Activated naive CD4-positive, alpha-beta T cell treated with anti-CD3 and anti-CD28 coated beads, Interleukin-2, amount 50 U/mL, for 24 hours (primary cell): ENCODE data around the gene IL1RN.
A peak's percentile ranks its signal among the peaks of the same experiment; 100 is the strongest.

ENCODE experiments used
- H3K27ac Mint-ChIP-seq: one replicate; pipeline ENCODE4 v1.8.0; 2021; ENCODE audit warnings: mild to moderate bottlenecking, mixed read lengths
- H3K27me3 Mint-ChIP-seq: one replicate; pipeline ENCODE4 v1.8.0; 2021; ENCODE audit warnings: mixed read lengths
- H3K36me3 Mint-ChIP-seq: one replicate; pipeline ENCODE4 v1.8.0; 2021; ENCODE audit warnings: mixed read lengths
- H3K4me1 Mint-ChIP-seq: one replicate; pipeline ENCODE4 v1.8.0; 2021; ENCODE audit warnings: mixed read lengths
- H3K4me3 Mint-ChIP-seq: one replicate; pipeline ENCODE4 v1.8.0; 2021; ENCODE audit warnings: mild to moderate bottlenecking, mixed read lengths
- H3K9me3 Mint-ChIP-seq: one replicate; pipeline ENCODE4 v1.8.0; 2021; ENCODE audit warnings: mixed read lengths

The IL1RN gene

DNA sequence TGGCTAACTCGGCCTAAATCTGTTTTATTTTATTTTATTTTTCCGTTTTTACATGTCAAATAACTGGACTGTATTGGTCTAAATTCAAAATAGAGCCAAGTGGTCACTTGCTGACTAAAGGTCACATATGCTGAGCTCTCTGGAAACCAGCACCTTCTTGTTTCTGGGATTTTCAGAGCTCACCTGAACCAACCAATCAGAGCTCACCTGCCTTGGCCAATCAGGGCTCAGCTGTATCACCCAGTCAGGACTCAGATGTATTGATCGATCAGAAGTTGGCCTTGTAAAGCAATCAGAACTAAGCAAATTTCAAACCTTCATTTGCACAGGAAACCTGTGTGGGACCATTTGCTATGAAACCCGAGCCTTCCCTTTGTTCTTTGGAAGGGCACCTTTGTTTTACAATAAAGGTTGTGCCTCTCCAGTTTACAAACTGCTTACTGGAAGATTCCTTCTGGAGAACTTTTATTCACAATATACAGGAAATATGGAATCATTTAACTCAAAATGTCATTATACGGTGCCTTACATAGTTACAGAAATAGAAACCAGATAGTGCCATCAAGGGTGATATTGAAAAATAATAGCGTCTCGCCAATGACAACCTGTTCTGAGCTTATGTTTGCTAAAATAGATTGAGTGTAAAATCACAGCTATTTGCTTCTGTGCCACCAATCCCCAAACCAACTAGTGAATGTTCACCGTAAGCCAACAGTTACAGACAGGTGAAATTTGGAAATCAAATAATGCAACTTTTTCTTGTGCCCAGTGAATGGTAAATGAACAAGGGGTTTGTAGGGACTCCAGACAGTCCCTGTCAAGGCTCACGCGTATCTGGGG, 29.1 kb downstream of the IL1RN start:
- Mint-ChIP-seq H3K36me3 (no peaks in the 10 kb centered on the region), H3K27me3 (no peaks in the 10 kb centered on the region), H3K4me1 (peaks cover 25% of the 10 kb centered on the region), H3K27ac (peak overlapping the region; percentile 68), H3K4me3 (peak overlapping the region; percentile 72), H3K9me3 (no peaks in the 10 kb centered on the region)

GRCh38 chr2:113157118-113157896, 29.9 kb downstream of the IL1RN start:
- peak overlapping the region; percentile 89 for H3K4me3 Mint-ChIP-seq
- peak overlapping the region; percentile 68 for H3K27ac Mint-ChIP-seq
- H3K27me3 Mint-ChIP-seq: no peaks in the 10 kb centered on the region
- peaks cover 30% of the 10 kb centered on the region for H3K4me1 Mint-ChIP-seq
- no peaks in the 10 kb centered on the region for H3K36me3 Mint-ChIP-seq
- no peaks in the 10 kb centered on the region for H3K9me3 Mint-ChIP-seq

DNA sequence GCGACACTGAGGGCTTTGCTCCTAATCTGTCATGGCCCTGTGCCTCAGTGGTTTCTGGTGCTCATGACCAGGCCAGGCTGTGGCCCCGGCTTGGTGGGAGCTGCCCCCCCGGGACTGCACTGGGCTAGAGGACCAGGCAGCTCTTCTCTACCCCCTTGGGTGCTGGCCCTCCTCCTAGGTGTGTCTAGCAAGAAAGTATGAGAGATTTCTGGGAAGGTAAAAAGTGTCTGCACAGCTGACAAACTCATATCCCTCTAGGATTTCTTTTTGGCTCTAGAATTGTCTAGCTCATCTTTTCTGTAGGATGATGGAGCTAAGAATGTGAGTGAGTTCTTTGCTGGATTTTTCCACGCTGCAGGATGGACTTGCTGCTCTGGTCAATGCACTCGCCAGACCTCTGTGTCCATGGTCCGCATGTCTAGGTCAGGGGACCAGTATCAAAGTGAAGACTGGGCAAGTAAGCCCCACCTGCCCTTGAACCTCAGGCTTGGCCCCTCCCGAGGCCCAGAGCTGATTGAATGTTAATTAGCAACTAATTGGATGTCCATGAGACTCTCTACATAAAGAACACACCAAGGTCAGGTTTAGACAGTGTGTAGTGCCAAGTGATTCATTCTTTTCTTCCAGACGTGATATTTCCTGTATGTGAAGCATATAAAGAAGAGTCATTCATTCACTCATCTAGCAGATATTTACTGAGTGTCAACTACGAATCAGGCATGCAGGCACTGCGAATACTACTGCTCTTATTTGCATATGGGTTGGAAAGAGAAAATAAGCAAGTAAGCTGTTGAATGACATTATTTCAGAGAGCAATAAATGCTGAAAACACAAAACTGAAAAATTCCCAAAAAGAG, 30.7 kb downstream of the IL1RN start:
- Mint-ChIP-seq H3K4me3 (peak overlapping the region; percentile 89), H3K36me3 (no peaks in the 10 kb centered on the region), H3K9me3 (no peaks in the 10 kb centered on the region), H3K27me3 (no peaks in the 10 kb centered on the region), H3K27ac (peak overlapping the region; percentile 95), H3K4me1 (peaks cover 38% of the 10 kb centered on the region)

GRCh38 chr2:113158884-113159553, 31.6 kb downstream of the IL1RN start:
- H3K36me3 Mint-ChIP-seq: no peaks in the 10 kb centered on the region
- no peaks in the 10 kb centered on the region for H3K27me3 Mint-ChIP-seq
- peak overlapping the region; percentile 89 for H3K4me3 Mint-ChIP-seq
- no peaks in the 10 kb centered on the region for H3K9me3 Mint-ChIP-seq
- peaks cover 40% of the 10 kb centered on the region for H3K4me1 Mint-ChIP-seq
- H3K27ac Mint-ChIP-seq: no peak overlapping the region

- Mint-ChIP-seq H3K27me3 (no peaks in the 10 kb centered on the region), H3K27ac (no peak overlapping the region), H3K4me3 (no peak overlapping the region), H3K4me1 (peaks cover 52% of the 10 kb centered on the region), H3K9me3 (no peaks in the 10 kb centered on the region), H3K36me3 (no peaks in the 10 kb centered on the region)
Measured at GRCh38 chr2:113160248-113160647, 32.9 kb downstream of the IL1RN start.

DNA sequence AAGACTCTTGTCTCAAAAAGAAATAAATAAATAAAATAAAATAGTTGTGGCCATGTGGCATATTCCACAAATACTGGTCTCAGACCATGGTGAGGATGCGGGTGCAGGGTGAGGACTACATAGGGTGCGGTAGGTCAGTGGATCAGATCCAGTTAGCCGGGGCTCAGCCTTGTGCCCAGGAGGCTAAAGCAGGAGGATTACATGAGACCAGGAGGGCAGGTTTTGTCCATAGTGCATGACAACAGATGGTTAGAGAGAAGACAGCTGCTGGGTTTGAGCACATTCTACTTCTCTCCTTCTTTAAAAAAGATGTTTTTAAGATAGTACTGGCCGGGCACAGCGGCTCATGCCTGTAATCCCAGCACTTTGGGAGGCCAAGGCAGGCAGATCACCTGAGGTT, 33.6 kb downstream of the IL1RN start:
- H3K4me3 Mint-ChIP-seq: no peak overlapping the region
- no peaks in the 10 kb centered on the region for H3K36me3 Mint-ChIP-seq
- no peak overlapping the region for H3K27ac Mint-ChIP-seq
- H3K4me1 Mint-ChIP-seq: peaks cover 59% of the 10 kb centered on the region
- no peaks in the 10 kb centered on the region for H3K27me3 Mint-ChIP-seq
- H3K9me3 Mint-ChIP-seq: no peaks in the 10 kb centered on the region

DNA sequence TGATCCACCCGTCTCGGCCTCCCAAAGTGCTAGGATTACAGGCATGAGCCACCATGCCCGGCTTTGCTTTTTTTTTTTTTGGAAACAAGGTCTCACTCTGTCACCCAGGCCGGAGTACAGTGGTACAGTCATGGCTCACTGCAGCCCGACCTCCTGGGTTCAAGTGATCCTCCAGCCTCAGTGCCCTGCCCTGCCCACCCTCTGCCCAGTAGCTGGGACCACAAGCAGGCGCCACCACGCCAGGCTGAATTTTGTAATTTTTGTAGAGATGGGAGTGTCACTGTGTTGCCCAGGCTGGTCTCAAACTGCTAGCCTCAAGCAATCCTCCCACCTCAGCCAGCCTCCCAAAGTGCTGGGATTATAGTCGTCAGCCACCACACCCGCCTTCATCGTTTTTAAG, 34.8 kb downstream of the IL1RN start:
- no peak overlapping the region for H3K27ac Mint-ChIP-seq
- H3K27me3 Mint-ChIP-seq: no peaks in the 10 kb centered on the region
- H3K9me3 Mint-ChIP-seq: no peaks in the 10 kb centered on the region
- H3K4me1 Mint-ChIP-seq: peaks cover 63% of the 10 kb centered on the region
- H3K36me3 Mint-ChIP-seq: no peaks in the 10 kb centered on the region
- no peak overlapping the region for H3K4me3 Mint-ChIP-seq

DNA sequence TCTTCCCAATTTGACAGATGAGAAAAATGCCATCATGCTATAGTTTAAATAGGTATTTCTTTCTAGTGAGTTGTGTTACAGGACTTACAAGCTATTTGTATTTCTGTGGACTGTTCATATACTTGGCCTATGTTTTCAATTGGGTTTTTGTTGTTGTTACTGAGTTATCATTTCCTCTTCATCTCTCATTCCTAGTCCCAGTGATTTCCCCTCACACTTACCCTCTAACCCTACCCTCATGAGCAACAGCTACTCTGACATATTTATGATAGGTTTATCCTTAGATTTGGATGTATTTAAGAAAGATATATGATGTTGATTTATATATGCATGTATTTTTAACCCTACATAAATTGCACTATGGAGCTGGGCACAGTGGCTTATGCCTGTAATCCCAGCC, 35.5 kb downstream of the IL1RN start:
- no peak overlapping the region for H3K4me3 Mint-ChIP-seq
- H3K9me3 Mint-ChIP-seq: no peaks in the 10 kb centered on the region
- no peaks in the 10 kb centered on the region for H3K36me3 Mint-ChIP-seq
- no peaks in the 10 kb centered on the region for H3K27me3 Mint-ChIP-seq
- H3K4me1 Mint-ChIP-seq: peaks cover 67% of the 10 kb centered on the region
- H3K27ac Mint-ChIP-seq: no peak overlapping the region

DNA sequence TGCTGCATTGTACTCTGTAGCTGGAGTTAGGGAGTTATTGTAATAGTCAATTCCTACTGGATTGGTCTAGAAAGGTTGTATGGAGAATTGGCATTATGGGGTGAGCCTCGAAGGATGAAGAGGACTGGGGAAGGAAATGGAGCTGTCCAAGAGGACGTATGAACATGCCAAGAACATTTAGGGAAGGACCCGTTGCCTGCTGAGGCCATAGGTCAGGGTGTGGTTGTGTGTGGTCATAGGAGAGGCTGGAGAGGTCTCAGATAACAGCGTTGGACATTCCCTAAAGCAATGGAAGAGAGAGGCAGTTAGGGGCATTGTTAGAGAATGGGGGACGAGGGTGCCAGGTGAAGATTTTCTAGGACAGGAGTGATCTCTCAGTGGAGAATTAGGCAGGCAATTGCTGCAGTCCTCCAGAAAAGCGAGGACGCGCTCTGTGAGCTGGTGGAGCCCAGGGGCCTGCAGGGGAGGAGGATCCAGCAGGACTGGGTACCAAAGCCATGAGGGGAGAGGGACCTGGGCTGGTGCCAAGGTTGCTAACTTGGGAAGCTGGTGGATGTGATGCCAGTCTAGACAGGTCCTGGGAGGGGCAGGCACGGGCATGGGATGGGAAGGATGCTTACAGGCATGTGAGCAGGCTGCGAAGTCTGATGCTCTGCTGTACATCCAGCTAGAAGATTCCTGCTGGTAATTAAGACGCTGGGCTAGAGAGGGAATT, 37.0 kb downstream of the IL1RN start:
- Mint-ChIP-seq H3K27me3 (no peaks in the 10 kb centered on the region), H3K27ac (peak overlapping the region; percentile 97), H3K4me1 (peaks cover 67% of the 10 kb centered on the region), H3K9me3 (no peaks in the 10 kb centered on the region), H3K36me3 (no peaks in the 10 kb centered on the region), H3K4me3 (no peak overlapping the region)

- peaks cover 73% of the 10 kb centered on the region for H3K4me1 Mint-ChIP-seq
- H3K9me3 Mint-ChIP-seq: no peaks in the 10 kb centered on the region
Measured at GRCh38 chr2:113164930-113165585, 37.7 kb downstream of the IL1RN start.

DNA sequence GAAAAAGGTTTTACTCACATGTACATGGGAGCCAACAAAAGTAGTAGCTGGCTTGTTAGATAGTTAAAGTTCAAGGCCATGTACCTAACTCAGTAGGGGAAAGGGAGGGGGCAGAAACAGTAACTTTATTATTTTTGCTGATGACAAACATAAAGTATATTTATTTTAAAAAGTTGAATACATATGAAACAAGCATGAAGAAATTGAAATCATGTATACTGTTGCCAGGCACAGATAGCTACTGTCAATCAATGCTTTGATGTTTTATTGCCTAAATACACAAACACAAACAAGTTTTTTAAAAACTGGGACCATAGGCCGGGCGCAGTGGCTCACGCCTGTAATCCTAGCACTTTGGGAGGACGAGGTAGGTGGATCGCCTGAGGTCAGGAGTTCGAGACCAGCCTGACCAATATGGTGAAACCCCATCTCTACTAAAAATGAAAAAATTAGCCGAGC, 38.8 kb downstream of the IL1RN start:
- Mint-ChIP-seq H3K27ac (peak overlapping the region; percentile 77), H3K9me3 (peaks cover 3% of the 10 kb centered on the region), H3K27me3 (no peaks in the 10 kb centered on the region), H3K4me1 (peaks cover 78% of the 10 kb centered on the region), H3K36me3 (peaks cover 5% of the 10 kb centered on the region), H3K4me3 (no peak overlapping the region)

More at GRCh38 chr2:113164930-113165585, 37.7 kb downstream of the IL1RN start:
- Mint-ChIP-seq H3K27me3 (no peaks in the 10 kb centered on the region), H3K36me3 (peaks cover 3% of the 10 kb centered on the region), H3K4me3 (no peak overlapping the region), H3K27ac (peak overlapping the region; percentile 97)

DNA sequence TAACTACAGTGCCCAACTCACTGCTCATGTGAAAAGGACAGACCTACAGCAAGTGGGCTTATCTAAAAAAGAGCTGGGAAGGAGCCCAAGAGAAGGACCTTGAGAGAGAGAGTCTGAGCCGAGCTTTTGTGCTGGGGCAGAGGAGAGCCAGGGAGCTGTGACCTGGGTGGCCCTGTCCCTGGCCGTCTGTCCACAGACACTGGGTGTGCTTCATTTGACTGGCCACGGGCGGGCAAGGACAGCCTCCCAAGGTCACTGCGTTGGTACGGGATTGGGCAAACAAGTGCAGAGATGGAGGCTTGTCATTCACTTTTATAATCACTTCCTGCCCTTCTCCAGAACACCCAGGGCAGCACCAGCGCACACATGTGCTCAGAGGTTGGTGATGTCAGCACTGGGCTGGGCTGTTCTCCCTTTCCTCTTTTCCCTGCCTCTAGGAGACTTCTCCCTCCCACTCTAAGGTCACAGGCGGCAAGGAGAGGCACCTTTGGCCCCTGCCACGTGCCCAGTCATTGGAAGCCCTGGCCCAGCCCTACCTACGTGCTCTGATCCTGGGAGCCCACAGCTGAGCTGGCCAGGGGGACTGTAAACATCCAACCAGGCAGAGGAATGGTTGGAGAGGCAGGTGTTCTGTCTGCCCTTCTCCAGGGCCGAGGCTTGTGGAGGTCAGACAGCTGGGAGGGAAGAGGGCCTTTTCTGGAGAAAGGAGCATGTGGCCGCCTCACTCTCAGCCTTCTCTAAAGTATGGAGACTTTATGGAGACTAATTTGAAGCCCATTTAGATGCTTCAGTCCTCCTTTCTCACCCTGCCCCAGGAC, 39.9 kb downstream of the IL1RN start:
- Mint-ChIP-seq H3K9me3 (peaks cover 4% of the 10 kb centered on the region), H3K27ac (peak overlapping the region; percentile 99), H3K4me3 (peak overlapping the region; percentile 35), H3K36me3 (peaks cover 6% of the 10 kb centered on the region), H3K4me1 (peaks cover 83% of the 10 kb centered on the region), H3K27me3 (no peaks in the 10 kb centered on the region)

GRCh38 chr2:113167962-113168340, 40.6 kb downstream of the IL1RN start:
- Mint-ChIP-seq H3K36me3 (peaks cover 6% of the 10 kb centered on the region), H3K27ac (peak overlapping the region; percentile 99), H3K4me3 (peak overlapping the region; percentile 30), H3K4me1 (peaks cover 83% of the 10 kb centered on the region), H3K27me3 (no peaks in the 10 kb centered on the region), H3K9me3 (peaks cover 4% of the 10 kb centered on the region)
